ENCODE data around the gene PLAU.

- TF ChIP-seq, protein P1, sequence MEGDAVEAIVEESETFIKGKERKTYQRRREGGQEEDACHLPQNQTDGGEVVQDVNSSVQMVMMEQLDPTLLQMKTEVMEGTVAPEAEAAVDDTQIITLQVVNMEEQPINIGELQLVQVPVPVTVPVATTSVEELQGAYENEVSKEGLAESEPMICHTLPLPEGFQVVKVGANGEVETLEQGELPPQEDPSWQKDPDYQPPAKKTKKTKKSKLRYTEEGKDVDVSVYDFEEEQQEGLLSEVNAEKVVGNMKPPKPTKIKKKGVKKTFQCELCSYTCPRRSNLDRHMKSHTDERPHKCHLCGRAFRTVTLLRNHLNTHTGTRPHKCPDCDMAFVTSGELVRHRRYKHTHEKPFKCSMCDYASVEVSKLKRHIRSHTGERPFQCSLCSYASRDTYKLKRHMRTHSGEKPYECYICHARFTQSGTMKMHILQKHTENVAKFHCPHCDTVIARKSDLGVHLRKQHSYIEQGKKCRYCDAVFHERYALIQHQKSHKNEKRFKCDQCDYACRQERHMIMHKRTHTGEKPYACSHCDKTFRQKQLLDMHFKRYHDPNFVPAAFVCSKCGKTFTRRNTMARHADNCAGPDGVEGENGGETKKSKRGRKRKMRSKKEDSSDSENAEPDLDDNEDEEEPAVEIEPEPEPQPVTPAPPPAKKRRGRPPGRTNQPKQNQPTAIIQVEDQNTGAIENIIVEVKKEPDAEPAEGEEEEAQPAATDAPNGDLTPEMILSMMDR (IDR thresholded peaks at IDR 0.05; ENCODE audit: low read depth, low read length): no peak
- no peak for TF ChIP-seq EZH2phosphoT487 (IDR thresholded peaks at IDR 0.05; ENCODE audit: low read depth)
These were observed 21.1 kb downstream of the PLAU start for GRCh38 chr10:73931767-73932619.
